A673 (cell line): Measurements from ENCODE around the gene PAK5. TPM values are rescaled to one million over a fixed set of nuclear protein-coding genes. Genes with fewer than 3 reads are reported as not detected.

Experiments
- BruUV-seq: library from RNA; stranded (reverse); fragments of 400-500 nt; replicated peaks from 2 replicates; lab custom pipeline; 2021; lab: Mats Ljungman, UMichigan
- CTCF ChIA-PET: fragments of 300-600 bp; sonication (Branson Sonifier 250); formaldehyde crosslinking; loops from one replicate; lab custom pipeline; 2022; ENCODE audit warnings: antibody characterized with exemption; lab: Charles Lee
- POLR2A ChIA-PET: fragments of 300-600 bp; sonication (Branson Sonifier 250); formaldehyde crosslinking; loops from one replicate; lab custom pipeline; 2022; ENCODE audit warnings: antibody characterized with exemption; ENCODE audit not compliant: low non-redundant PET; lab: Charles Lee
- DNase-seq: peaks from one replicate; pipeline ENCODE4 v3.0.0-alpha.2; 2015; ENCODE audit warnings: low spot score
- H3K27ac ChIP-seq: fragments of 200-600 bp; sonication (generic); 2 replicates; pipeline ENCODE4 v1.5.1; 2016; ENCODE audit warnings: mixed run types, low read depth, mild to moderate bottlenecking, mixed read lengths, antibody characterized with exemption, low read length; ENCODE audit not compliant: poor library complexity, severe bottlenecking
- H3K27me3 ChIP-seq: fragments of 200-600 bp; sonication (generic); replicated peaks from 2 replicates; pipeline ENCODE4 v1.6.1; 2017; ENCODE audit warnings: mixed run types, low read depth, mild to moderate bottlenecking, mixed read lengths, antibody characterized with exemption, low read length; ENCODE audit not compliant: insufficient read depth, poor library complexity
- H3K36me3 ChIP-seq: fragments of 200-600 bp; sonication (generic); 2 replicates; pipeline ENCODE4 v1.6.1; 2016; ENCODE audit warnings: mixed run types, mild to moderate bottlenecking, mixed read lengths, antibody characterized with exemption, low read length; ENCODE audit not compliant: insufficient read depth, poor library complexity, severe bottlenecking
- H3K4me1 ChIP-seq: fragments of 200-600 bp; sonication (generic); 2 replicates; pipeline ENCODE4 v1.6.1; 2017; ENCODE audit warnings: mixed run types, mild to moderate bottlenecking, mixed read lengths, antibody characterized with exemption, low read length; ENCODE audit not compliant: insufficient read depth, poor library complexity, severe bottlenecking
- H3K4me3 ChIP-seq: fragments of 200-600 bp; sonication (generic); 2 replicates; pipeline ENCODE4 v1.5.1; 2016; ENCODE audit warnings: low read depth, mixed run types, mild to moderate bottlenecking, mixed read lengths, low read length; ENCODE audit not compliant: poor library complexity, severe bottlenecking
- H3K9me3 ChIP-seq: fragments of 200-600 bp; sonication (generic); 2 replicates; pipeline ENCODE4 v1.6.1; 2016; ENCODE audit warnings: mixed run types, low read depth, mild to moderate bottlenecking, mixed read lengths, antibody characterized with exemption, low read length; ENCODE audit not compliant: poor library complexity, severe bottlenecking
- EZH2 ChIP-seq: fragments of 200-600 bp; sonication (generic); IDR thresholded peaks from 2 replicates; pipeline ENCODE4 v1.6.1; 2017; ENCODE audit warnings: borderline replicate concordance, low read depth, mild to moderate bottlenecking, mixed read lengths, antibody characterized with exemption, low read length; ENCODE audit not compliant: poor library complexity, severe bottlenecking
- intact Hi-C: fragments of 100-400 bp; cut with micrococcal nuclease; formaldehyde crosslinking; loops from one replicate; pipeline ENCODE4 v1.10.0; 2022; ENCODE audit not compliant: unreplicated experiment
- total RNA-seq: library from RNA; stranded (reverse); gene quantifications from 2 replicates; pipeline ENCODE4 v1.2.3, GENCODE V29; 2021
- TF ChIP-seq, protein P1 (sequence below): fragments of 300-800, 200-600 bp; sonication (generic); conservative IDR thresholded peaks from 2 replicates; pipeline ENCODE4 v1.5.1; 2017; ENCODE audit warnings: low read depth, mild to moderate bottlenecking, antibody characterized with exemption, low read length, moderate library complexity, mixed read lengths

The PAK5 gene
- total RNA-seq, 1 experiment from 2014 or later: not detected

DNA sequence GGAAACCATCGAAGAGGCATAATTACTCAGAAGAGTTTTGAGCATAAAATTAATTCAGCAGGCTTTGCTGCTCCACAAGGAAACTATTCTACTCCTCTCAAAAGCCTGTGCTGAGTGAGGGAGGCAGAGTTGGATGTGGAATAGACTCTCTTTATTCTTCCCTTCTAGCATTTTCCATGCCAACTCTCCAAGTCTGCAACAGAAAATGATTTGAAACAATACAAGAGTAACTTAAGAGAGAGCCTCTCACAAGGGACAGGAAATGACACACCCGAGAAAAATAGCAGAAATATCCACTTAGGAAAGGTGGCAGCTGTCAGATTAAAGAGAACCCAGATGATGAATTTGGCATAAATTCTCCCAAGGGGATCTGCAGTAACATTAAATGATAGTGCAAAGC is 350.8 kb downstream of the PAK5 start:
- BruUV-seq: no TSS peak

More for the DNA sequence above, 350.8 kb downstream of the PAK5 start:
- Histone ChIP-seq H3K4me3 (no peak overlapping the region), H3K27ac (no peak overlapping the region), H3K36me3 (no peaks in the 10 kb centered on the region), H3K9me3 (no peaks in the 10 kb centered on the region), H3K27me3 (no peaks in the 10 kb centered on the region), H3K4me1 (peaks cover 8% of the 10 kb centered on the region)
- CTCF ChIA-PET: no interaction called here
- peak; percentile 61 for DNase-seq
- intact Hi-C loops: no loop called here
- POLR2A ChIA-PET: no interaction called here
- no peak for TF ChIP-seq EZH2
- TF ChIP-seq, protein P1, sequence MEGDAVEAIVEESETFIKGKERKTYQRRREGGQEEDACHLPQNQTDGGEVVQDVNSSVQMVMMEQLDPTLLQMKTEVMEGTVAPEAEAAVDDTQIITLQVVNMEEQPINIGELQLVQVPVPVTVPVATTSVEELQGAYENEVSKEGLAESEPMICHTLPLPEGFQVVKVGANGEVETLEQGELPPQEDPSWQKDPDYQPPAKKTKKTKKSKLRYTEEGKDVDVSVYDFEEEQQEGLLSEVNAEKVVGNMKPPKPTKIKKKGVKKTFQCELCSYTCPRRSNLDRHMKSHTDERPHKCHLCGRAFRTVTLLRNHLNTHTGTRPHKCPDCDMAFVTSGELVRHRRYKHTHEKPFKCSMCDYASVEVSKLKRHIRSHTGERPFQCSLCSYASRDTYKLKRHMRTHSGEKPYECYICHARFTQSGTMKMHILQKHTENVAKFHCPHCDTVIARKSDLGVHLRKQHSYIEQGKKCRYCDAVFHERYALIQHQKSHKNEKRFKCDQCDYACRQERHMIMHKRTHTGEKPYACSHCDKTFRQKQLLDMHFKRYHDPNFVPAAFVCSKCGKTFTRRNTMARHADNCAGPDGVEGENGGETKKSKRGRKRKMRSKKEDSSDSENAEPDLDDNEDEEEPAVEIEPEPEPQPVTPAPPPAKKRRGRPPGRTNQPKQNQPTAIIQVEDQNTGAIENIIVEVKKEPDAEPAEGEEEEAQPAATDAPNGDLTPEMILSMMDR: no peak

Other genes starting within 250 kb of the PAK5 start
- 0.96 and 1.3 TPM in 2 replicates for gene ANKEF1, start 195.9 kb upstream of the PAK5 start, total RNA-seq